CD4-positive, alpha-beta T cell treated with Interleukin-4 for 4 hours (primary cell): Measurements from ENCODE around the gene CPEB2.

ENCODE experiments used
- DNase-seq: peaks from one replicate; pipeline ENCODE4 v3.0.0-alpha.2; 2020

The CPEB2 gene

DNA sequence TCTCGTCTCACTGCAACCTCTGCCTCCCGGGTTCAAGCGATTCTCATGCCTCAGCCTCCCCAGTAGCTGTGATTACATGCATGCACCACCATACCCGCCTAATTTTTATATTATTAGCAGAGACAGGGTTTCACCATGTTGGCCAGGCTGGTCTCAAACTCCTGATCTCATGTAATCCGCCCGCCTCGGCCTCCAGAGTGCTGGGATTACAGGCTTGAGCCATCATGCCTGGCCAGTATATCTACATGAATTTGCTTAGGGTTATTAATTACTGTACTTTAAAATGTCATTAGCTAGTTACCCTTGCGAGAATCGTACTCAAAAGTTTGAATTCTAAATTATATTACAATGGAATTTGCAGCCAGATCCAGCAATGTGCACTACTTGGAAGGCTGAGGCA lies 8.9 kb downstream of the CPEB2 start:
- no peak for DNase-seq

DNA sequence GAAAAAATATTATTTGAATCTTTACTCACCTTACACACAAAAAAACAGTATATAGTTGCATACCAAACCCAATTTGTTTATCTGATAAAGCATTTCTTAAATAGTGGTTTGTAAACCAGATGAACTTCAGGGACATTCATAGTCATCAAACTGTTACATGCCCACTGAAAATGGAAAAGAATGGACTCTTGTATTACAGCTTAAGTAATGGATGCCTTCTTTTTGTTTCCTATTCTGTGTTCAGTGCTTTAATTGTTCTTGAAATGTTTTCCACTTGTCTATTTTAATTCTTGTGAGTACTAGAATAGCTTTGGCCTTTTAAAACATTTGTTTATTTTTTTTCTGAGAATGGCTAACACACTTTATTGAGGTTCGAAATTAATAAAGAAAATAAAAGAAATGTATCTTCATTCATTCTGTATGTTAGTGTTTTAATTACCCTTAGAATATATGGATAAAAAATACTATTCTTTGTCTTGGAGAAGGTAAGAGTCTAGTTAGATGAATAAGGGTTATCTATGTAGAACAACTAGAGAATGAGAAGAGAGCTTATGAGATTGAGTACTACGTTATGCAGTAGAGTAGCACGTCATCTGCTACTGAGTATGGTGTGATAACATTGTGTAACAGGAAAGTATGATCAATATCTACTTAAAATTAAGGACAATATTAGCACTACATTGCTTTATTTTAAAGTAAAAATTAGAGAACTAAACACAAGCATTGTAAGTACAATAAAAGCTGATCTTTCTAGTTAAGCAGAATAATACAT lies 9.9 kb downstream of the CPEB2 start:
- DNase-seq: no peak

DNA sequence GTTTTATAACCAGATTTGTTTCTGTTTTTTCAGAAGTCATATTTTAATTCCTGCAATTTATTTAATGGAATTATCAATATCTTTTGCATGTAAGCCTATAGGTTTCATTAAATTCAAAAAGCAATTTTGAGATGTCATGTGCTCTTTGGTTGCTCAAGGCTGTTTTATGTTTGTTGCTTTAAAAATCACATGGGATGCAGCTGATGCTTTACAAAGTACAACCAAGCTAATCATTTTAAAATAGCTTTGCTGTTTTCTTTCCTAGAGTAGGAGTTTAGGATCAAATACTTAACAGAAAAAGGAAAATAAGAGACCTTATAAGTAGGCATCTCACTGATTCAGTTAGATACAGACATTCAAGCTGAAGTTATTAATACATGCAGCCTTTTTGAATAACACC lies 11.3 kb downstream of the CPEB2 start:
- no peak for DNase-seq

DNA sequence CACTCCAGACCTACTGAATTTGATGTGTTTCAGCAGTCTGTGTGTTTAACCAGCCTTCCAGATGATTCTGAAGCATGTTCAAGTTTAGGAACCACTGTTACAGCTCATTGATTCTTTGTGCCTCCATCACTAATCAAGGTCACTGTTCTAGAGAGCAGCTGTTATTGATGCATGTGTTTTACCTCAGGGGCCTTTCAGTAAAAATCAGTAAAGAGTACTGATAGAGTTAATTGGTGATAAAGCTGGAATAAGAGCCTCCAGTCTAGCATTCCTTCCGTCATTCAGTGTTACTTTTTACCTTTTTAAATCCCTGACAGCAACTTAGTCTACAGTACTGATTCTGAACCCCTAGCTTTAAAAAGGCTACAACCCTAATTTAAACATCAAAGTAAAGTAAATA lies 12.9 kb downstream of the CPEB2 start:
- no peak for DNase-seq

DNA sequence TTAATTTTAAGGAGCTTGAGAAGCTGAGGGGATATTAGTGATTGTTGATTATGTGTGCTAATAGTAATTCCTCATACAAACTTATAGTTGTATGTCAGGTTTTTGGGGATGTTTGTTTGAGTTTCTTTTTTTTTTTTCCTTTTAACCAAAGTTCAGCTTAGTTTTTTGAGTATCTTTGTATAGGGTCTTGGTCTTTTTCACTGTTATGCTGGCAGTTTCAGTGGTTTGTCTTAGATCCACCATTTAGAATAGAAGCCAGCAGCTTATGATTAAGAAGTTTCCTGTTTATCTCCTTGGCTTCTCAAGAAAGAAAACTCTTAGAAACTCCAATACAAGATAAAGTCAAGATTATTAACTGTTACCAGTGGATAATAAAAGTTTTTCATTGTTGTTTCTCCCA lies 16.1 kb downstream of the CPEB2 start:
- DNase-seq: no peak

DNA sequence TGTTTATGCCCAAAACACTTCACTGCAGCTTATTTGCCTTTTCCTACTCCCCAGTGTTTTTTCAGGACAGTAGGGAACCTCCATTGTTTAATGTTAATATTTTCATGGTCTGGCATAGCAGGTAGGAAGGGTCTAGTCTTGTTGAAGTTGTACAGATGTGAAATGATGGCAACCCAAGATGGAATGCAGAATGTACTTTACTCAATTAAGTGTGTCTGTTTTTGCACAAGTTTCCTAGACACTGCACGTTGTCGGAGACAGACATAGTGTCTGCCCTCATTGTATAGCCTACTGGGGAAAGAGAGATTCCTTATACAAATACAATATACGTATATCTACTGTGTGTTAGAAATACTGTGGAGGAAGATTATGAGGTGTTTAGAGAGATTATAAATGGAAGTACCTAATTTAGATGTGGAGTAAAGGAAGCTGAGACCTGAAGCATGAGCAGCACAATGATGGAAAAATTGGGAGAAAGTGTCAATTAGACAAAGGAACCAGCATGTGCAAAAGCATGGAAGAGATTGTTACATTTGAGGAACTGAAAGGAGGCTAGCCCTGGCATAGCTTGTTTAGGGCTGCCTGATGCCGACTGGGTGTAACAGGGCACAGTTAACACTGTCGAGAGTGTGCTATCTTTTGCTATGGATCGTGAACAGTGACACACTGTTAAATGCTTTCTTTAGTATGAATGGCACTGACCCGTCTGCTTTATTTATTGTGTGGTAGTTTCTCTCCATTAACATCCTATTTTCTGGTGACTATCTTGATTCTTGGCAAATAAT lies 18.4 kb downstream of the CPEB2 start:
- DNase-seq: no peak

DNA sequence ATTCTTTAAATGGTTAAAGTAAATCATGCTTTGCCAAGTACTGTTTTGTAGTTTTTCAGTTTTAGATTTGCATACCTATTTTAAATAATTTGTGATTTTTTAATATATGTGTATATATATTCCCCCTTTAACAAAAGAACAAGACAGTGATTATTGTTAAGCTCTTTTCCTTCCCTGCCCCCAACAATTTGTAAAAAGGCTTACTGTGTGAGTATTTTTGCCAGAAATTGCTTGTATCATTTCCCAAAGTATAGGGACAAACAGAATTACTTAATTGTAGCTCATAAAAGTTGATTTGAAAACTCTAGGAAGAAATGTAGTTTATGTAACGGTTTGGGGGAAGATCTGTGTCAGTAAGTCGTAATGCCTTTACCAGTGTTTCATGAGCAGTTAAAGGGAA lies 19.0 kb downstream of the CPEB2 start:
- DNase-seq: no peak

DNA sequence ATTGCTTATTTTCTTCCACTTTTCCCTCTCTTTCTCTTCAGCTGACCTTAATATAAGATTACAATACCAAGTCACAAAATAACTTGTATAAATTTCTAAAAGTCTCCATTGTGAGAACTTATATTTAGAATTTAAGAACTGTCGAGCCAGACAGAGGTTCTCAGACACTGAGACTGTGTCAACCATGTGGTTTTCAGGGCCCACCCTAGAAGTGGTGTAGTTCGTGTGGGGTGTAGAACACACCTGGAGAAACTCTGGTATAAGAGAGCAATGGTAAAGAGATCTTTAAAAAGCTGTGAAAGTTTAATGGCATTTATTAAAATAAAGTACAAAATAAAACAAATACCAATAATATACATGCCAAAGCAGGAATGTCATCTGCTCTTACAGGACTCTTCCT lies 19.7 kb downstream of the CPEB2 start:
- no peak for DNase-seq

DNA sequence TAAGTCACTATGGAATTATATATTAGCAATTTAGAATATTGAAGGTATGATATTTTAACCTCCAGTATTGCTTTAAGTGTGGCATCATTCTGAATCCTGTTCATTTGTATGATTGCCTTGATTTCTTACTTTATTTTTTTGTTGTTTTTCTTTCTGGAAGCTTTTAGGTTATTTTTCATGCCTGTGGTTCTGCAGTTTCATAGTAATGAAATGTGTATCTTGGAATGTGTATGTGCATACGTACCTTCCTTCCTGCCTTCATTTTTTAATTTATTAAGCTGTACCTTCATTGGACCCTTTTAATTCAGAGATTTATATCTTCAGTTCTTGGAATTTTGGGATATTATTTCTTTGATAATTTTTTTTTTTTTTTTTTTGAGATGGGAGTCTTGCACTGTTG lies 22.1 kb downstream of the CPEB2 start:
- no peak for DNase-seq

DNA sequence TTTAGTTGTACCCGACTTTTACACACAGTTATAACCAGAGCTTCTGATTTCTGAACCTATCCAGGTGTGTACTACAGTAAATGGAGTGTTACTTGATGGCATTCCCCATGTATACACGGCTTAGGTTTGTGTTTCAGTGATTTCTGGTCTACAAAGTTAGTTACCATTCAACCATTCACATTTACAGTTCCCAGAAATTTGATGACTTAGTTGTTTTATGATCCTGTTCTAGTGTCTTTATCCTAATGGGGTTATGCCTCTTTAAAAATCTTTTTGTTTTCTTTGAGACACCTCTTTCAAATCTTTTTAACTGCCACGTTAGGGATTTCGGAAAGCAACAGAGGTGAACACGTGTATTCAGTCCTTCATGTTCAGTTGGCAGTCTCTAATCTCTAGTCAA lies 23.4 kb downstream of the CPEB2 start:
- DNase-seq: no peak

DNA sequence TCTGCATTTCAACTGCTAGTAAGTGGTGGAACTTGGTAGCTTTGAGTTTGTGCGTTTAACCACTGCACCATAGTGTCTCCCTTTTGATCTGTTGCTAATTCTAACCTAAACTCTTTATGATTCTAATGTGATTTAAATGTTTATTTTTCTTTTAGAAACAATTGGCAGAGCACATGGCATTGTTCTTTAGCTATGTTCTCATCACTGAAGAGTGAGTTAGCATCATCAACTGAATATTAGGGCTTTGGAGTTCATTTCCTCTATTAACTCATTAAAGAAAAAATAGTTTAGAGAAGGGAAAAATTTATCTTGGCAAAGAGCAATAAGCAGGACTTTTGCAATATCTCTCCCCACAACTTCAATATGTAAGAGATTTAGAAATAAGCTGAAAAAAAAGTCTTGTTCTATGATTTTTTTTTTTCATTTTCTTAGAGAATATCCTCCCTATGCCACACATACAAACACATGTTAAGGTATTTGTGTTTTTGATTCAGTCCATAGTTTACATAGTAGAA lies 25.7 kb downstream of the CPEB2 start:
- DNase-seq: no peak

DNA sequence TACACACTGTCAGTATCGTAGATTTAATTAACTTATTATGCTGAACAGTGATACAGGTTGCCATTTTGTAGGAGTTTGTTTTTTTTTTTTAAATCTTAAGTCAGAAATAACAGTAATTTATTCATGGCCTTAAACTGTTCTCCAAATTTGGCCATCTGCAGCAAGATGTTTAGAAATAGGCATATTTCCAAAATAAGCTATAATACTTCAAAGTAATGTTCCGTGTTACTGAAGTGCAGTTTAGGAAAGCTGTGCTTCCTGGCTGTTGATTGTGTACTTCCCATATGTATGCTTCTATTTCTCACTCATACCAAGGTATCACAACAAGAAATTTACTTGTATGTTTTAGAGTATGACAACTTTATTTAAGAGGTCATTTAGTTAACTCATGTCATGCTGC lies 28.9 kb downstream of the CPEB2 start:
- DNase-seq: no peak

DNA sequence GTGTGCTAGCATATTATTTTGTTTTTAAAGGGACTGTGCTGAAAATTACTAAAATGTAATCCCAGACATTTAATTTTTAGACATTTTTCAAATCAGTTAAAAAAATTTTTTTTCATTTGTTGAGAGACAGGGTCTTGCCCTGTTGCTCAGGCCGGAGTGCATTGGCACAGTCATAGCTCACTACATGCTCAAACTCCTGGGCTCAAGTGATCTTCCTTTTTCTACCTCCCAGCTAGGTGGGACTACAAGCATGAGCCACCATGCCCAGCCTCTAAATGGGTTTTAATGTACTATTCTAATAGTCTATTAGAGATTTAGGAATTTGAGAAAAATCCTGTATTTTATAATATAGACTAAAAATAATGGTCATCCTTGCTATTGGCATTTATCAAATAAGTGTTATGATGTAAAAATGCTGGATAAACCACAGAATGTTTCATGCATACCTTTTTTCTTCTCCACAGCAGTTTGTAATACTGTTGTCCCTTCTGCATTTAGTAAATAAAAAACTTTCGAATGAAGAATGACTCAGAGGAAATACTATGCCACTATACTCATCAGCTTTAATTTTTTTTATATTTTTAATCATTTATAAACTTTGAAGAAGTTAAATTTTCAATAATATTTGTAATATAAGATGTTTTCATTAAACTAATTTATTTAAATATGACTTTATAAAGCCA lies 29.9 kb downstream of the CPEB2 start:
- DNase-seq: no peak

DNA sequence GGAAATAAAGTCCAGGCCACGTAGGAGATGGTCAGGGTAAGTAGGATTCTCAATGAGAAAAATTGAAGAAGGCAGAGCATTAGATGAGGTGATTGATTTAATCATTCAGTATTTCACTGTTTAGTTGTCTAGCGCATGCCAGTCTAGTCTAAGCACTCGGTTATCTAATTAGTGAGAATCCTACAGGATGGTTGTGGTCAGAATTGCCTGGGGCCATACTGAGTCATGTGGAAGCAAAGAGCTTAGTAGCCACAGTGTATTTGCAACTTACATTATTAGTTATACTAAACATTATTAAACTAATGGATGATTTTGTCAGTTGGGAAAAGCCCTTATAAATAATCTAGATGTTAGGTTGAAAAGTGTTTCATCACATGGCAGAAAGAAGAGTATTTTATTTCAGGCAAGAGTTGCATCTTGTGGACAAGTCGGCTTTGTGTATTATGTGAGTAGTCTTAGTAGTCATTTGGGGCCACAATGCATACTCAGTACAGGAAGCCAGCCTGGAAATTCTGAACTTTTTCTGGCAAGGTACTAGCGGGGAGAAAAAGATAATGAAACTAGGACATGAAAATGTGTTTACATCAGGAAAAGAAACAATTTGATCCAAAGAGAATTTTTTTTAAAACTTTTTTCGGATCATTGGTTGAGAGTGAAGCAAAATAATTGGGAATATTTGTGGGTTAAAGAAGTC lies 31.9 kb downstream of the CPEB2 start:
- DNase-seq: no peak

DNA sequence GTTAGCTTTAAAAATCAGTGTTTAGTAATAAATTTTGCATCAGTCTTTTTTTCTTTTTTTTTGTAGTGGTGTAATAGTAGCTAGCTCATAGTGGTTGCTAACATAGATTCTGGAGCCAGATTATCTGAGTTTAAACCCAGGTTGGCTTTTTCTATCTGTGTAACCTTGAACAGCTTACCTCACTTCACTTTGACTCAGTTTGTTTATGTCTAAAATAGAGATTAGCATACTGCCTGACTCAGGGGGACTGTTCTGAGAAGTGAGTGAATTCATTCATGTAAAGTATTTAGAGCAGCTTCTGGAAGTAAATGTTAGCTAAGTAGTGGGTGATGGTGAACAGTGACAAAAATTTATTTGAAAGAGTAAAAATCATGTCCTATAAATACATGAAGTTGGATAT lies 32.9 kb downstream of the CPEB2 start:
- no peak for DNase-seq

DNA sequence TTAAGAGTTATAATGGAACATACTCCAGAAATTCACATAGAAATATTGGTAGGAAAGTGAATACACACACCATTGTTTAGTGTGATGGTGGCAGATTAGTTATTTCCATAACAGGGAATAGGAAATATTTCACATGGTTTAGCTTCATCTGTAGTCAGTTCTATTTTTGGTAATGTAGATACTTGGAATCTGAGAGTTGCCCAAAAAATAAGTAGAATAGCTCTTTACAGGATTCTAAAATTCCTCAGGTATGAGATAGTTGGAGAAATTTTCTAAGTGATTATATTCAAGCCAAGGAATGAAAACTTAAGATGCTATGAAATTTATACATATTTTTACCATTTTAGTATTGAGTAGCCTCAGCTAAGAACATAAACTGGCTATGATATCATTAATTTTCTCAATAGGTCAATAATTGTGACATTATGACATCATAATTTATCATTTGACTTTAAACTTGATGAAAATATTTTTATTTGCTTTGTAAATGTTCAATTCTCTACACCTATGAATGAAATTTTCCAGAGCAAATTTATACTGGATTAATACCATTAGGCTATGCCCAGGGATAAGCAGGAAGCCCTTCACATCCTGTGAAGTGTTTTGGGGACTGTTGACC lies 35.8 kb downstream of the CPEB2 start:
- no peak for DNase-seq

DNA sequence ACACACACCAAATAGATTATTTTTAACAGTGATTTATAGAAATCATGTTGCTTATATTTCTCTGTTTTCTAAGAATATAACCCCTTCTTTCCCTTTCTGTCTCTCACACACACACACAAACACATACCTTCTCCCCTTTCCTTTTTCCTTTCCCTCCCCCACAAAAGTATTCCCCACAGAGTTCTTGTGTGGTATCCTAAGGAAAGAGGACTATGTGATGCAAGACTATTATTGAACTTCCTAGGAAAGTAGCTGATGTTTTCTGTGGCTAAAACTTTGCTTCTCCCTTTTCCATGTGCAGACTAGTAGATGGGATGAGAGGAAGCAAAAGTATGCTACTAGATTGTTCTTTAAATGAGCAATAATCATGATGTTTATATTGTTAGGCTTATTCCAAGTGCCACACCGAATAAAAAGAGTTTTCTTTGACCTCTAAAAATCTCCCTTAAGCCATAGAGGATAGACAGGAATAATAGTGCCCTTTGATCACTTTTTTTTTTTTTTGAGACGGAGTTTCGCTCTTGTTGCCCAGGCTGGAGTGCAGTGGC lies 38.7 kb downstream of the CPEB2 start:
- DNase-seq: no peak

DNA sequence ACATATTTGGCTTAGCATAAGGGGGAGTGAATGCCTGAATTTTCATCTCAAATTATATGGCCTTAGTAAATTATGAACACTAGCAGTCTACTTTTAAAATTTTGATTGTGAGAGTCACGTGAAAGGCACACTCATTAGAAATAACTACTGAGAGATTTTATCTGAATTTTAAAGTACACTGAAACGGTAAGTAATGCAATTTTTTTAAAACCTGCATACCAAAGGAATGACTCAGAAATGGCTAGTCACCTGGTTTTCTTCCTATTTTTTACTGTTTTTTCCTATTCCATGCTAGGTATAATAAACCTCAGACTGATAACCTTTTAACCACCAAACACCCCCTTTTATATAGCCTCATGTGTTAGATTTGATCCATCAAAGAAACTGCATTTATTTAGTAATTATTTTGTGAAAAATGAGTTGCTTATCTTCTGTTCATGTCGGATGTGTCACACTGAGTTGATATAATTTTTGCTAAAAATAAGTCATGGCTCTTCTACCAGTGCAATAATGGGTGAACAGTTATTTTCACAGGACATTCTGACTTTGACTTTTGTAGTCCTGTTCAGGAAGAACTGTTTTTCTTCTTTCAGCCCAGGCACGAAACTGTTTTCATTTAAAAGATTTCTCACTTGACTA lies 40.4 kb downstream of the CPEB2 start:
- DNase-seq: no peak

DNA sequence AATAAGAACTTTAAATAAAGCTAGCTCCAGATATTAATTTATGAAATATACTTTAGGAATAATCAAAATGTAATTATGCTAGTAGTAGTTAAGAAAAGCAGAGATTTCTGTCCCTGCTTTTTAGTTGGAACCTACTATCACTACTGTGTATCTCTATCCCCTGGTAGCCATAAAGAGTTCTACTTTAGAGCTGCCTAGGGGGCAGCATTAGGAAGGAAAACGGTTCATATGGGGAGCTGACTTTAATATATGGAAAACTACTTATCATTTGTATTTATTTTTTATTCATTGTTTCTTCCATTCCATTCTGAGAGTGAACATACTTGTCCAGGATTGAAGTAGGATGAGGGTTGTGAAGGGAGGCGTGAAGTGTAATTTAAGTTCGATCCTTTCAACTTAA lies 40.9 kb downstream of the CPEB2 start:
- no peak for DNase-seq

DNA sequence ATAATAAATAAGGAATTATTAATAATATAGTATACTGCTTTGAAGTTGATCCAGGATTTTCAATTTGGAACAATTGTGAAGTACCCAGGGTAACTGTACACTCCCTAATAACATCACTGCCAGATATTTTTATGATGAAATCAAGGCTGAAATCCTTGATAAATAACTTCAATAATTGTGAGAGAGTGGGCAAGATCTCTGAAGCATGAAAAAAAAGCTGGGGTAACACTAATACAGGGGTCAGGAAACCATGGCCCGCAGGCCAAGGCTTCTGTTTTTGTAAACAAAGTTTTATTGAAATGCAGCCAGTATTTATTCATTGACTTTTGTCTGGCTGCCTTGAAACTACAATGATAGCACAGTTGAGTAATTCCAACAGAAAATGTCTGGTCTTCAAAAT lies 41.6 kb downstream of the CPEB2 start:
- DNase-seq: no peak

DNA sequence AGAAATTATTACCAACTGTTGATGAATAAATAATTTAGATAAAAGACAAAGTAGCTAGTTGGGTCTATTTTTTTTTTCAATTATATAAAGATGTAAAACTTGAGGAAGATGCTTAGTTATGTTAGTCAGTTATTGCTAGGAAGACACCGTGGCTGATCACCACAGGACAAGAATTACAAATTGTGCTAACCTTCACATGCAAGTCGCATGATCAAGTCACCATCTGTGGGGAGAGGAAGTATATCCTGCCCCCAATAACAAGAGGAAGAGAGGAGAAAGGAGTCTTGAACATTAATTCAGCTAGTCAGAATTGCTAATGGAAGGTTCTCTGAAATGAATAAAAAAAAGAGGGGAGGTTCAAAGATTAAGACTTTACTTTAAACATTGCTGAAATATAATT lies 52.3 kb downstream of the CPEB2 start:
- DNase-seq: no peak

DNA sequence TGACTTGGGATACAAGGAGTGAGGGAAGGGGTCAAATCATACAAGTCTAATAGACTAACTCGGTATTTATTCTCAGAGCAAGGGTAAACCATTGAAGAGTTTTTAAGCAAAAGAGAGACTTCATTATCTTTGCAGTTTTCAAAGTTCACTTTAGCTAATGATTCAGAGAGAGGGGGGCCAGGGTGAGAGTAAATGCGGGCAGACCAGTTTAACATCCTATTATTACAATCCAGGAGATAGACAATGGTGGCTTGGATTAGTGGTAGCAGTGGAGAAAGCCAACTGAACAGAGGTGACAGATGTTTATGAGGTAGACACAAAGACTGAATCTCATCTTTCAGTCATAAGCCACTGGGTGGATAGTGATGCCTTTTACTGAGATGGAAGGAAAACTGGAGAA lies 57.9 kb downstream of the CPEB2 start:
- no peak for DNase-seq
